GM12873 (cell line): Measurements from ENCODE around the gene NT5DC2.

Experiments used
- CTCF ChIP-seq: IDR thresholded peaks from 2 replicates; pipeline ENCODE4 v1.5.1; 2012; ENCODE audit warnings: low read depth, mild to moderate bottlenecking, moderate library complexity, low read length, control low read depth; ENCODE audit not compliant: insufficient read depth; ENCODE audit errors: missing control alignments

The NT5DC2 gene

GRCh38 chr3:52536369-52537164, 2.9 kb upstream of the NT5DC2 start, which contains the start of gene UQCC5:
Gene UQCC5, plus strand, starts transcription at chr3:52536605. Its CDS starts 151 bp downstream, at chr3:52536756.
- TF ChIP-seq CTCF, result no peak

DNA sequence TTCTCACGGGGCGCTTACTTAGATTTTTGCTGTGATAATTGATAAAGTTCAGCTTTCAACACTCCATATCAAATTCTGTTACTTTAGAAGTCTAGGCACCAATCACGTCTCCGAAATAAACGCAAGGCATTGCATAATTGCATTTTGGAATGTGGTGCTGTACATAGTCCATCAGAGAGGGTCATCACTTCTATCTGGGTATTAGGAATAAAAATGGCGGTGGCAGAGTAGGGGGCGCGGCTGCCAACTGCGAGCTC, 2.4 kb upstream of the NT5DC2 start:
- no peak for TF ChIP-seq CTCF

DNA sequence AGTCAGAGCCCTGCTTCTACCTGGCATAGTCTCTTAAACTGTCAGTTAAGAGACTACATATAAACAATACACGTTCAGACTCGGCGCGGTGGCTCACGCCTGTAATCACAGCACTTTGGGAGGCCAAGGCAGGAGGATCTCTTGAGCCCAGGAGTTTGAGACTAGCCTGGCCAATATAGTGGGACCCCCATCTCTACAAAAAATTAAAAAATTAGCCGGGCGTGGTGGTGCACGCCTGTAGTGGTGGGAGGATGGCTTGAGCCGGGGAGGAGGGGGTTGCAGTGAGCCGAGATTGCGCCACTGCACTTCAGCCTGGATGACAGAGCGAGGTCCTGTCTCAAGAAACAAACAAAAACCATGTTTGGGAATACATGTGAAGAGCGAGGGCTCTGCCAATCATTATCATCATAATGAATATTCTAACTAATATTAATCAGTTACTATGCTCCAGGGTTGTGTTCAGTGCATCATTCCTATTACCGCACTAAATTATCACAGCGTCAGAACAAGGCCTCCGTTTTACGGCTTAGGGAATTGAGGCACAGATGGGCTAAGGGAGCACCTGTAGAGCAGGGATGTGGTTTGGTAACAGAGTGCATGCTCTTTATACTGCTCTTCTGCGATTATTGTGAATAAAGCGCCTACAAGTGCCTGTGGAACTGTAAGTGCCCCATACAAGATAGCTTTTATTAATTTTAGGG, 1.9 kb upstream of the NT5DC2 start:
- no peak for TF ChIP-seq CTCF

DNA sequence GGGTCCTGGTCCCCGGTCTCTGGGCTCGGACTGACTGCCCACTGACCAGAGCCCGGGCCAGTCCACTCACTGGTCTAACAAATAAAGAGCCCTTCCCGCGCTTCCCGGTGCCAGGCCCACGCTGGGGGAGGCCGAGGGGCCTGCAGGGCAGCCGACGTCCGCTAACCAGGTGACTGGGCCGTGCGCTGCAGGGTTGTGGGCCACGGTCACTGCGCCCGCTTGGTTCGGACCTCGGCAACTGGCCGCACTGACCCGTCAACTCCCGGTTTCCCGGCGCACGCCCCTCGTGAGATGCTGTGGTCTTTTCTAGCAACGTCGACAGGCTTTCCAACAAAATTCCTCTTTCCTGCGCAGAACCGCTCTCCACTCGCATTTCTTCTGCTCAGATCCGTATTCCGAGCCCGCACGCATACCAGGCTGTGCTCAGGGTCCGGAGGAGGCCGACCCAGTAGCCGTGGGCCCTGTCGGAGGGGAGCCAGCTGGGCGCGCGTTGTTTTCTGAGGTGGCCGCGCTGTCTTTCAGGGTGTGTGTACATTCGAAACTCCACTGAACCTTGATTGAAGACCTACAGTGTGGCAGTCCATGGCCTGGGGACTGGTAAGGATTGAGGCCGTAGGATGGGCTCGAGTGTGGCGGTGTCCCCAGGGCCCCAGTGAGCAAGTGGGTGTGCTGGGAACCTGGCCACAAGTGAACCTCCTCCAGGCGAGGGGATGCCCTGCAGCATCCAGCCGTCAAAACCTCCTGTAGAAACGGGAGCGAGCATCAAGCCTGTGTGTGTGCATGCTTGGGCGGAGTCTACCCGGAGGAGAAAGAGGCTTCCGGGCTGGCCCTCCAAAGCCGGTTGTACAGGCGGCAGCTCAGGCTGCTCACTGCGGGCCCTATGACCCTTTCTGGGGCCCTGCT, 875 bp upstream of the NT5DC2 start:
- TF ChIP-seq CTCF, result no peak

- TF ChIP-seq CTCF, result no peak
Measured at GRCh38 chr3:52532838-52533622, 627 bp downstream of the NT5DC2 start.

DNA sequence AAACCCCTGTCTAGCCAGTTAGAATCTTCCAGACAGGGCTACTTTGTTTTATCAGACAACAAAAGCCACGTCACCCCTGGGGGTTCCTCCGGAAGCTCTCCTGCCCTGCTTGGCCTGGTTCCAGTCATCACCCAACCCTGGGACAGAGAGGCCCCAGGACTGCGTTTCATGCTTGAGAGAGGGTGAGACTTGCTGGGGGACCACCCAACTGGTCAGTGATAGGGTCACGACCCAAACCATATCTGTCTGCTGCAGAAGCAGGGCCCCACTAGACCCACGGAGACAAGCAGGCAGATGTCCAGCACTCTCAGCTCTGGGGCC, 1.2 kb downstream of the NT5DC2 start:
- no peak for TF ChIP-seq CTCF
